Posterior vena cava (tissue), 2 donors: ENCODE results near the gene EDC3. TPM values are rescaled to one million over a fixed set of nuclear protein-coding genes. Genes with fewer than 3 reads are reported as not detected.
A peak's percentile ranks its signal among the peaks of the same experiment; 100 is the strongest.

Experiments
- DNase-seq: peaks from one replicate; pipeline ENCODE4 v3.0.0-alpha.2; 2020; ENCODE audit warnings: low spot score
- intact Hi-C, 2 donors: fragments of 100-400 bp; cut with DNase I; formaldehyde crosslinking; loops; one replicate each; pipeline versions ENCODE4 v1.14.1 to v1.14.2; 2022 to 2023
- total RNA-seq, 2 donors: library from RNA; stranded (reverse); fragmentation: NEBNext Ultra II Directional; extraction: Animal tissue kit (Norgen Biotek cat#: 25700); gene quantifications; one replicate each; pipeline ENCODE4 v1.2.1, GENCODE V29; 2021
- donor health status: DM: yes; HTN: yes; CAD: no.
- donor health status: DM: yes; HTN: yes; CAD: no.

Gene EDC3
- total RNA-seq, 2 donors from 2014 or later: 21.8 to 22.1 TPM

GRCh38 chr15:74631087-74631385 is 64.8 kb downstream of the EDC3 start:
- intact Hi-C loops: loop anchor here (5.0 to 10.0 kb wide), 5 partner anchors 136 to 1131 kb away; no protein-coding TSS in a partner anchor

GRCh38 chr15:74630284-74631086 is 65.3 kb downstream of the EDC3 start:
- intact Hi-C loops: loop anchor here (5.0 to 10.0 kb wide), 5 partner anchors 137 to 1132 kb away; no protein-coding TSS in a partner anchor
- DNase-seq: peak; percentile 78

More at GRCh38 chr15:74631087-74631385, 64.8 kb downstream of the EDC3 start:
- DNase-seq: no peak

- DNase-seq: peak; percentile 53
- intact Hi-C loops: loop anchor here (5.0 to 10.0 kb wide), 5 partner anchors 138 to 1133 kb away; no protein-coding TSS in a partner anchor
These were observed 66.1 kb downstream of the EDC3 start for GRCh38 chr15:74629696-74630095.

GRCh38 chr15:74628949-74629348 is 66.9 kb downstream of the EDC3 start:
- intact Hi-C loops: no loop called here

GRCh38 chr15:74628199-74628598 is 67.6 kb downstream of the EDC3 start:
- peak; percentile 54 for DNase-seq
- intact Hi-C loops: no loop called here

More at GRCh38 chr15:74628949-74629348, 66.9 kb downstream of the EDC3 start:
- peak; percentile 57 for DNase-seq

- DNase-seq: peak; percentile 49
- intact Hi-C loops: no loop called here
These were observed 68.1 kb downstream of the EDC3 start for GRCh38 chr15:74627766-74628165.

- intact Hi-C loops: no loop called here
- DNase-seq: peak; percentile 70
These were observed 68.8 kb downstream of the EDC3 start for GRCh38 chr15:74626752-74627692.

GRCh38 chr15:74626336-74626735 is 69.5 kb downstream of the EDC3 start:
- intact Hi-C loops: no loop called here
- DNase-seq: peak; percentile 36

- intact Hi-C loops: no loop called here
- DNase-seq: peak; percentile 60
These were observed 70.1 kb downstream of the EDC3 start for GRCh38 chr15:74625693-74626092.

GRCh38 chr15:74624020-74624602 is 71.7 kb downstream of the EDC3 start:
- peak; percentile 54 for DNase-seq
- intact Hi-C loops: no loop called here

- no peak for DNase-seq
- intact Hi-C loops: no loop called here
These were observed 73.1 kb downstream of the EDC3 start for GRCh38 chr15:74622758-74623157.

- no peak for DNase-seq
- intact Hi-C loops: no loop called here
These were observed 73.9 kb downstream of the EDC3 start for GRCh38 chr15:74621936-74622335.

- intact Hi-C loops: no loop called here
These were observed 74.3 kb downstream of the EDC3 start for GRCh38 chr15:74621546-74621920.

GRCh38 chr15:74620636-74621545 is 74.9 kb downstream of the EDC3 start:
- intact Hi-C loops: no loop called here
- no peak for DNase-seq

More at GRCh38 chr15:74621546-74621920, 74.3 kb downstream of the EDC3 start:
- DNase-seq: no peak

- intact Hi-C loops: loop anchor here (5.0 to 10.0 kb wide), 2 partner anchors 75 to 78 kb away; partner anchors contain the start of gene ARID3B (in 2 of the 2)
- DNase-seq: no peak
These were observed 75.7 kb downstream of the EDC3 start for GRCh38 chr15:74619916-74620635.

GRCh38 chr15:74618841-74619596 is 76.8 kb downstream of the EDC3 start:
- DNase-seq: no peak
- intact Hi-C loops: loop anchor here (5.0 to 10.0 kb wide), 2 partner anchors 74 to 77 kb away; partner anchors contain the start of gene ARID3B (in 2 of the 2)

GRCh38 chr15:74616996-74617395 is 78.8 kb downstream of the EDC3 start:
- no peak for DNase-seq
- intact Hi-C loops: loop anchor here (5.0 to 10.0 kb wide), 2 partner anchors 72 to 75 kb away; partner anchors contain the start of gene ARID3B (in 2 of the 2)
